GM13976 (cell line): ENCODE results near the gene OSER1.
"Not testable (repeated sequence)": the region's sequence is repeated elsewhere in the genome, so short reads cannot be mapped to it uniquely, and the experiment has no call there.

ENCODE experiments used
- DNase-seq: peaks from one replicate; pipeline ENCODE4 v3.0.0; 2012; ENCODE audit warnings: low spot score
- CTCF ChIP-seq: IDR thresholded peaks from 2 replicates; pipeline ENCODE4 v1.5.1; 2012; ENCODE audit warnings: borderline replicate concordance, mild to moderate bottlenecking; ENCODE audit not compliant: insufficient read depth; ENCODE audit errors: extremely low read depth, missing control alignments, control extremely low read depth
- in situ Hi-C: fragments of 300-500 bp; cut with MboI; formaldehyde crosslinking; loops from one replicate; pipeline ENCODE4 v1.12.0; 2022; ENCODE audit warnings: low sequenced_read_pairs, mixed read lengths, inconsistent platforms; ENCODE audit not compliant: unreplicated experiment

The OSER1 gene

GRCh38 chr20:44251284-44251683 is 40.7 kb upstream of the OSER1 start:
- no peak for DNase-seq
- in situ Hi-C loops, result no loop called here

GRCh38 chr20:44248410-44248759 is 37.8 kb upstream of the OSER1 start:
- DNase-seq, result no peak
- no peak for TF ChIP-seq CTCF
- in situ Hi-C loops, result no loop called here

More at GRCh38 chr20:44251284-44251683, 40.7 kb upstream of the OSER1 start:
- TF ChIP-seq CTCF, result no peak

- DNase-seq, result peak; percentile 64
- no peak for TF ChIP-seq CTCF
- in situ Hi-C loops, result no loop called here
Observed at GRCh38 chr20:44247586-44248409, 37.2 kb upstream of the OSER1 start.

- DNase-seq, result no peak
- in situ Hi-C loops, result no loop called here
- no peak for TF ChIP-seq CTCF
Observed at GRCh38 chr20:44247131-44247571, 36.6 kb upstream of the OSER1 start, which contains the start of gene GDAP1L1. TSS of gene GDAP1L1 (plus strand) at chr20:44247308. CDS start at chr20:44247335, 27 bp downstream.

GRCh38 chr20:44245977-44246376 is 35.4 kb upstream of the OSER1 start:
- no peak for DNase-seq
- in situ Hi-C loops, result no loop called here
- TF ChIP-seq CTCF, result no peak

GRCh38 chr20:44241796-44242195 is 31.2 kb upstream of the OSER1 start:
- in situ Hi-C loops, result no loop called here
- TF ChIP-seq CTCF, result no peak
- DNase-seq, result no peak

GRCh38 chr20:44236840-44237239 is 26.3 kb upstream of the OSER1 start:
- in situ Hi-C loops, DNase-seq: not testable (repeated sequence)
